ENCODE data around the gene APEH.

- TF ChIP-seq EZH2 (IDR thresholded peaks at IDR 0.05; ENCODE audit: low read length, unreplicated experiment) (no peak), CTCF (conservative IDR thresholded peaks at IDR 0.05; ENCODE audit: low read depth, low read length) (no peak), EZH2phosphoT487 (IDR thresholded peaks at IDR 0.05; ENCODE audit: borderline replicate concordance, low read length) (no peak)
Observed at GRCh38 chr3:49625071-49625470, 49.1 kb upstream of the APEH start.
